Sigmoid colon (tissue), 4 donors: ENCODE data around the gene KCND3.

Experiments used
- EP300 ChIP-seq, 4 donors: sonication (generic); formaldehyde crosslinking; IDR thresholded peaks; one replicate each; pipeline ENCODE4 v1.6.1; 2017; ENCODE audit warnings: antibody characterized with exemption in 4 of 4
- POLR2A ChIP-seq, 2 donors: fragments of 450-650 bp; IDR thresholded peaks; one replicate each; pipeline ENCODE4 v1.6.1; 2016; ENCODE audit warnings: antibody characterized with exemption in 2 of 2, mild to moderate bottlenecking in 2 of 2, moderate library complexity in 2 of 2
- POLR2AphosphoS5 ChIP-seq, 4 donors: sonication (generic); formaldehyde crosslinking; IDR thresholded peaks; one replicate each; pipeline ENCODE4 v1.6.1; 2017; ENCODE audit warnings: antibody characterized with exemption in 4 of 4
- TF ChIP-seq, protein P1 (sequence below), 4 experiments: fragments of 450-650 bp in 3 of 4; fragments of 200-600 bp in 1 of 4; IDR thresholded peaks; one replicate each; pipeline ENCODE4 v1.5.1; 2016 to 2019; ENCODE audit warnings: antibody characterized with exemption in 4 of 4, mild to moderate bottlenecking in 3 of 4, moderate library complexity in 2 of 4

DNA sequence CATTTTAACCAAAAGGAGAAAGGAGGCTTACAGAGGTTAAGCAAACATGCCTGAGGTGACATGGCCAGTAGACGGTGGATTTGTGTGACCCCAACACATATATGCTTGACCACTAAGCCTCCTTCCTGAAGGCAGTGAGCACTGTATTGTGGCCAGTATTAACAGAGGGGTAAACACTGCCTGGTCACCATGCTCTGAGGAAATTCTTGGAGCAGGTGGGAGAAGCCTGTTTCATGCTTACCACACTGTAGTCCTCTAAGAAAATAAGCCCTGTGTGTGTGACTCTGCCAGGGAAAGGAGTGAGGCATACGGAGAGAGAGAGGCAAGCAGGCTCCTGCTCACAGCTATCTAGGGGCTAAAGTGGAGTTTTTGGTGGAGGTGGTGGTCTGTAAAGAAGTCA, 102.7 kb downstream of the KCND3 start:
- TF ChIP-seq, protein P1, sequence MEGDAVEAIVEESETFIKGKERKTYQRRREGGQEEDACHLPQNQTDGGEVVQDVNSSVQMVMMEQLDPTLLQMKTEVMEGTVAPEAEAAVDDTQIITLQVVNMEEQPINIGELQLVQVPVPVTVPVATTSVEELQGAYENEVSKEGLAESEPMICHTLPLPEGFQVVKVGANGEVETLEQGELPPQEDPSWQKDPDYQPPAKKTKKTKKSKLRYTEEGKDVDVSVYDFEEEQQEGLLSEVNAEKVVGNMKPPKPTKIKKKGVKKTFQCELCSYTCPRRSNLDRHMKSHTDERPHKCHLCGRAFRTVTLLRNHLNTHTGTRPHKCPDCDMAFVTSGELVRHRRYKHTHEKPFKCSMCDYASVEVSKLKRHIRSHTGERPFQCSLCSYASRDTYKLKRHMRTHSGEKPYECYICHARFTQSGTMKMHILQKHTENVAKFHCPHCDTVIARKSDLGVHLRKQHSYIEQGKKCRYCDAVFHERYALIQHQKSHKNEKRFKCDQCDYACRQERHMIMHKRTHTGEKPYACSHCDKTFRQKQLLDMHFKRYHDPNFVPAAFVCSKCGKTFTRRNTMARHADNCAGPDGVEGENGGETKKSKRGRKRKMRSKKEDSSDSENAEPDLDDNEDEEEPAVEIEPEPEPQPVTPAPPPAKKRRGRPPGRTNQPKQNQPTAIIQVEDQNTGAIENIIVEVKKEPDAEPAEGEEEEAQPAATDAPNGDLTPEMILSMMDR (IDR thresholded peaks at IDR 0.05): no peak
- TF ChIP-seq POLR2AphosphoS5 (IDR thresholded peaks at IDR 0.05) (no peak), POLR2A (IDR thresholded peaks at IDR 0.05) (no peak), EP300 (IDR thresholded peaks at IDR 0.05) (no peak)
